Testis (tissue), 2 donors: ENCODE data around the gene ADRA2A.

Experiments used
- POLR2A ChIP-seq: fragments of 450-650 bp; IDR thresholded peaks from one replicate; pipeline ENCODE4 v1.6.1; 2017; ENCODE audit warnings: antibody characterized with exemption, mild to moderate bottlenecking, moderate library complexity
- TF ChIP-seq, protein P1 (sequence below), 3 experiments: fragments of 450-650 bp in 2 of 3; fragments of 200-600 bp in 1 of 3; sonication (generic) in 1 of 3; IDR thresholded peaks; one replicate each; pipeline ENCODE4 v1.5.1; 2016 to 2019; ENCODE audit warnings: antibody characterized with exemption in 3 of 3, mild to moderate bottlenecking in 2 of 3, moderate library complexity in 1 of 3

DNA sequence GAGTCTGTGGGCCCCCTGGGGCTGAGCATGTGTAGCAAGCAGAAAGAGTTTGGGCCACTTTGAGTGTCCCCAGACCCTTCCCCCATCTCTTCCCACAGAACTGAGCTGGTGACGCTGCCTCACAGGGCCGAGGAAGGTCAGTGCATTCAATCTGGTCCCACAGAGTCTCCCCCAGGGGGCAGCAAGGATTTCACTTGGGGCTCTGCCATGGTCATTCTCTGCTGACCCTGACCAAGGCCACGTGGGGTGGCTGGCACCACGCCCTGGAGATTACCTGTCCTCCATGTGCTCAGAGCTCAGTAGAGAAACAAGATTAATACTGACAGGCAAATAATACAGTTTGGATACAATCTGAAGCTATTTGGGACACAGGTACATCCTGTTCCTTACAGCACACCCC, 30.2 kb downstream of the ADRA2A start:
- TF ChIP-seq, protein P1, sequence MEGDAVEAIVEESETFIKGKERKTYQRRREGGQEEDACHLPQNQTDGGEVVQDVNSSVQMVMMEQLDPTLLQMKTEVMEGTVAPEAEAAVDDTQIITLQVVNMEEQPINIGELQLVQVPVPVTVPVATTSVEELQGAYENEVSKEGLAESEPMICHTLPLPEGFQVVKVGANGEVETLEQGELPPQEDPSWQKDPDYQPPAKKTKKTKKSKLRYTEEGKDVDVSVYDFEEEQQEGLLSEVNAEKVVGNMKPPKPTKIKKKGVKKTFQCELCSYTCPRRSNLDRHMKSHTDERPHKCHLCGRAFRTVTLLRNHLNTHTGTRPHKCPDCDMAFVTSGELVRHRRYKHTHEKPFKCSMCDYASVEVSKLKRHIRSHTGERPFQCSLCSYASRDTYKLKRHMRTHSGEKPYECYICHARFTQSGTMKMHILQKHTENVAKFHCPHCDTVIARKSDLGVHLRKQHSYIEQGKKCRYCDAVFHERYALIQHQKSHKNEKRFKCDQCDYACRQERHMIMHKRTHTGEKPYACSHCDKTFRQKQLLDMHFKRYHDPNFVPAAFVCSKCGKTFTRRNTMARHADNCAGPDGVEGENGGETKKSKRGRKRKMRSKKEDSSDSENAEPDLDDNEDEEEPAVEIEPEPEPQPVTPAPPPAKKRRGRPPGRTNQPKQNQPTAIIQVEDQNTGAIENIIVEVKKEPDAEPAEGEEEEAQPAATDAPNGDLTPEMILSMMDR (IDR thresholded peaks at IDR 0.05), result no peak
- no peak for TF ChIP-seq POLR2A
